OCI-M2 (cell line): Measurements from ENCODE around the gene UBAP1.
"Not testable (repeated sequence)": the region's sequence is repeated elsewhere in the genome, so short reads cannot be mapped to it uniquely, and the experiment has no call there.

Experiments
- DNase-seq: peaks from one replicate; lab custom pipeline; 2025; ENCODE audit not compliant: unreplicated experiment; lab: John Stamatoyannopoulos, UW

UBAP1 gene

DNA sequence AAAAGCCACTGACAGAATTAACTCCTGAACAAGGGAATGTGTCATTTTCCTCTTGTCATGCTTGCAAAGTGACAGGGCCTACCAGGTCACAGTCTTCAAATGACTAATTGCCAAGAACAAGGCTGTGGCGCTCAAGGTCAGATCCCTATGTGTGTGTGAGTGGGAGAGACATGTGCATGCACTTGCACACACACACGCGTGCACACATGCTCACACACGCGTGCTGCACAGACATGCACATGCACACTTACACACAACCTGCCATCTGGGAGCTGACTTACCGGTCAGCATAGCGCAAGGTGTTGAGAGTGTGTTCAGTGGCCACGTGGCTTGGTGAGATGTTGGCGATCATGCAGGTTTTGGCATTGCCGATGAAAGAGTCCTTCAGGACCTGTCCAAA is 80.5 kb downstream of the UBAP1 start:
- DNase-seq, result no peak

- no peak for DNase-seq
Measured at GRCh38 chr9:34262971-34263370, 84.1 kb downstream of the UBAP1 start.

DNA sequence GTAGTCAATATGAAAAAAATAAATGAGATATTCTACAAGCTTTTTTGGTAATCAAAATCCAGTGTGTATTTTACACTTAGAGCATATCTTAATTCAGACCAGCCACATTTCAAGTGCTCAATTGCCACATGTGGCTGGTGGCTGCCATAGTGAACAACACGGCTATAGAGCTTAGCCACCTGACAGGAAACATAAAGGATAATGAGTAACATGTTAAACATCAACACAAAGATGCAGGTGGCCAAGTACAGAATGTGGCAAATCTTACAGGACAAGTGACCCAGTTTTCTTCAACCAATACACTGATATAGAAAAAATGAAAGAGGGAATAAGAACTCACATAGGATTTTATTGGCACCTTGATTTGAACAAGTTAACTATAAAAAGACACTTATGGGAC is 88.8 kb downstream of the UBAP1 start:
- DNase-seq, result no peak

DNA sequence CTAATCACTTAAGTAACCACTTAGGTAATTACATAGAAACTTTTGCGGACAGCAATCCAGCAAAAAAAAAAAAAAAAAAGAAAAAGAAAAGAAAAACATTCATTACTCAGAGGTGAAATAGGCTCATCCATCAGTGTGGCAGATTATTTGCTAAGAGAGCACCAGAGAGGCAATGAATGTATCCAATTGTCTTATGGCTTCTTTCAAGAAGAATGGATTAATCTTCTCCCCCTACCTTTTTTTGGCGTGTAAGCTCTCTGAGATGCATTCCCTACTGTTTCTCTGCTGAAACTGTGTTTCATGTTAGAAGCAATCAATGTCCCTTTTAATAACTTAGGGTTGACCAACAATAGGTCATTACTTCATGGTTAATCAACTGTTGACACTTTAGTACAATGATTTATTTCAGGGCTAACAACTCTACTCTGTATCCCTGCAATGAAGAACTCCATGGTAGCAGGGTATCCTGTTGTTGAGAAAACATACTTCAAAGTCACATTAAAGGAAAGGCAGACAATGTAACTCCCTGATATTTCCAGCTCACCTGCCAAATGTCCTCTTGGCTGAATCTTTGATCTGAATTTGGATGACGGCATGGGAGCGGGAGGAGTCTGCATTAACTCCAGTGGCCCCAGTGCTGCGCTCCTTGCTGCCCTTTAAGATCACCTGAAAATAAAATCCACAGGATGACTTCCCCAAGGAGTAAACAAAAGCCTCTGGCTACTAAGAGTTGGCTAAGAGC is 92.6 kb downstream of the UBAP1 start:
- no peak for DNase-seq

DNA sequence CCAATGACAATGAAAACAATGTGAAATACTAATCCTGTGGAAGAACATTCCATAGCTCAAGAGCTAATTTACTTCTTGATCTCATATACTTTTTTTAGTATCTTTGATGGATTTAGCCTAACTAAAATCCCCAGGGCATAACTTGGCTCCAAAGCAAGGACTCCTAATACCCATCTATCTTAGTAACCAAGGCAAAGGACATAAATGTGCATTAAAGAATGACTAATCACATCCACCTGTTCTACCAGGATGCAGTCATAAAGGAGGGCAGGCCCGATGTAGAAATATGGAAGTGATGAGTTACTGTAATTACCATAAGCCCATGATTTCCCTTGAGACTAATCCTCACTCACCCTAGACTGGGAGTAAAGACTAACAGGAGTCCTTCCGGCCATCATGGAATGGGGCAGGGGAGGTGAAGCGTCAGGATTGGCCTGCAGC is 93.3 kb downstream of the UBAP1 start:
- DNase-seq, result no peak

GRCh38 chr9:34273588-34273987 is 94.7 kb downstream of the UBAP1 start:
- not testable (repeated sequence) for DNase-seq

- DNase-seq, result no peak
Measured at GRCh38 chr9:34275811-34276210, 97.0 kb downstream of the UBAP1 start.

DNA sequence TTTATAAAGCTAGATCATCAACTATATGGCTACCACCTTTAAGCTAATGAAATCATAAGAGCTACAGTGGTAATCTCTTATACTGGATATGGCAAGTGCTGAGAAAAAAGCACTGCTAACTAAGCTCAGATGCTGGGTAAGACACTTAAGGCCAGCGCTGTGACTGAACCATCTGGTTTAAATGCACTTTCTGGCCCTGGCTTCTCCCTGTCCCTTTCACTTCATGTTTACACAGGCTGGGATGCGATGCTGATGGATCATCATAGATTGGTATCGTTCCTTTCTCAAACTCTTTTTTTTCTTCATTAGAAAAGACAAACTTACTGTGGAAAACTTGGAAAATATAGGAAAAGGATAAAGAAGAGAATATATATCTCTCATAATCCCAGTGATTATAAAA is 97.9 kb downstream of the UBAP1 start:
- no peak for DNase-seq

- DNase-seq, result no peak
Measured at GRCh38 chr9:34279411-34279810, 100.6 kb downstream of the UBAP1 start.

GRCh38 chr9:34282096-34282495 is 103.3 kb downstream of the UBAP1 start:
- no peak for DNase-seq

- DNase-seq, result no peak
Measured at GRCh38 chr9:34289159-34289558, 110.3 kb downstream of the UBAP1 start.

DNA sequence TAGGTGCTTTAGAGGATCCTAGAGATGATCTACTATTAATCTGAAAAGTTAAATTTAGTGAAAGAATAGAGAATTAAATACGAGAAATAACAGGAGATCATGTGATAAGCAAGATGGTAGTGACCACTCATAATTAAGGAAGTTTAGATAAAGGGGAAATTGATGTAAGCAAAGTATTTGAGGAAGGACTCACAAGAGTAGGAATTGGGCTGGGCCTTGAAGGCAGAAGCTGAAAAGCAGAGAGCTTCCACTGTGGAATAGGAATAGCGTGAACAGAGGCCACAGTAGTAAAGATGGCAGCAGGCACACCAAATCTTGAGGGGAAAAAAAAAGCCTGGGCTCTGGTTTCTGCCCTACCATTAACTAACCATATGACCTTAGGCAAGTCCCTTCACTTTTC is 112.2 kb downstream of the UBAP1 start:
- DNase-seq, result no peak

DNA sequence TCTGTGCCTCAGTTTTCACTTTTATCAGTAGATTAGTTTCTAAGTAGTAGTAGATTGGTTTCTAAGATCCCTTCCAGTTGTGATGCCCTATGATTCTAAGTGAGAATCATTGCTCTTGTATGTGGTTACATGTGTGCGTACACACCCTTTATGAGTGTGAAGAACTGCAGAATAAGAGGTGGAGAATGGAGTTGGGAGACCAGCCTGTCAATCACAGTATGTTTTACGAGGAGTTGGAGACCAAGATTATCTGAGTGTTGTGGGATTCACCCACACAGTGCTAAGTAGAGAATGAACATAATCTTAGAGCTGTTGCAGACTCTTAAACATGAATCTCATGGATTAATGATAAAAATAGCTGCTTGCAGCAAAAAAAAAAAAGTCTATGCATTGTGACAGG is 112.6 kb downstream of the UBAP1 start:
- DNase-seq, result no peak

DNA sequence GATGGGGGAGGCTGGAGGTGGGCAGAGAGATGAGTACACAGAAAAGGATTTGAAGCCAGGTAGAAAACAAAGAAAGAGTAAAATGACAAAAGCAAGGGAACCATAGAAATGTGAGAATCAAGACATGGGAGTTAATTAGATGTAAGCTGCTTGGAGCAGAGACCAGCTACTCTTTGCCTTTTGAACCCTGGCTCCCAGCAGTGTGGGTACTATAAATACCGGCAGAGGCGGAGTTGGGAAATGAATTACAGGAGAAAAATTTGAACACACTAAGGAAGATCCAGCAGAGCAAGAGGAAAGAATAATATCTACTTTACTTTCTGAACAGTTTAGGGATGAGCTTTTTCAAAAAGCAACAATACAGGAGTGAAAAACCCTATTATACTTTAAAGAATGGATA is 113.7 kb downstream of the UBAP1 start:
- DNase-seq, result no peak

GRCh38 chr9:34301064-34301463 is 122.2 kb downstream of the UBAP1 start:
- DNase-seq, result not testable (repeated sequence)
